Fibroblast of pulmonary artery (primary cell): ENCODE results near the gene NAALADL1.

ENCODE experiments used
- DNase-seq: peaks from one replicate; pipeline ENCODE4 v3.0.0-alpha.2; 2010; ENCODE audit warnings: low read depth
- H3K4me3 ChIP-seq: replicated peaks from 2 replicates; pipeline ENCODE4 v1.5.1; 2011; ENCODE audit warnings: low read depth, mild to moderate bottlenecking, control low read depth, low read length, moderate library complexity
- TF ChIP-seq, protein P1 (sequence below): IDR thresholded peaks from 2 replicates; pipeline ENCODE4 v1.5.1; 2011; ENCODE audit warnings: mild to moderate bottlenecking, control low read depth, low read length, inconsistent platforms; ENCODE audit errors: missing control alignments

Gene NAALADL1

DNA sequence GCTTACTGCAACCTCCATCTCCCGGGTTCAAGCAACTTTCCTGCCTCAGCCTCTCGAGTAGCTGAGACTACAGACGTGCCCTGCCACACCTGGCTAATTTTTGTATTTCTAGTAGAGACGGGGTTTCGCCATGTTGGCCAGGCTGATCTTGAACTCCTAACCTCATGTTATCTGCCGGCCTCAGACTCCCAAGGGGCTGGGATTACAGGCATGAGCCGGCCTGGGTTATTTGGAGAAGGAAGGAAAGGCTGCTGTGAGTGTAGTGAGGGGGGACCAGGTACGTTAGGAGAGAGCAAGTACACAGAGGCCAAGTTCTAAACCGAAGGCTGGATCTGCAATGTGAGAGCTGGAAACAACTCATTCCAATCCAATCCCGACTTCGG, 62.0 kb downstream of the NAALADL1 start:
- peak overlapping the region; percentile 42 for H3K4me3 ChIP-seq
- no peak for DNase-seq
- TF ChIP-seq, protein P1, sequence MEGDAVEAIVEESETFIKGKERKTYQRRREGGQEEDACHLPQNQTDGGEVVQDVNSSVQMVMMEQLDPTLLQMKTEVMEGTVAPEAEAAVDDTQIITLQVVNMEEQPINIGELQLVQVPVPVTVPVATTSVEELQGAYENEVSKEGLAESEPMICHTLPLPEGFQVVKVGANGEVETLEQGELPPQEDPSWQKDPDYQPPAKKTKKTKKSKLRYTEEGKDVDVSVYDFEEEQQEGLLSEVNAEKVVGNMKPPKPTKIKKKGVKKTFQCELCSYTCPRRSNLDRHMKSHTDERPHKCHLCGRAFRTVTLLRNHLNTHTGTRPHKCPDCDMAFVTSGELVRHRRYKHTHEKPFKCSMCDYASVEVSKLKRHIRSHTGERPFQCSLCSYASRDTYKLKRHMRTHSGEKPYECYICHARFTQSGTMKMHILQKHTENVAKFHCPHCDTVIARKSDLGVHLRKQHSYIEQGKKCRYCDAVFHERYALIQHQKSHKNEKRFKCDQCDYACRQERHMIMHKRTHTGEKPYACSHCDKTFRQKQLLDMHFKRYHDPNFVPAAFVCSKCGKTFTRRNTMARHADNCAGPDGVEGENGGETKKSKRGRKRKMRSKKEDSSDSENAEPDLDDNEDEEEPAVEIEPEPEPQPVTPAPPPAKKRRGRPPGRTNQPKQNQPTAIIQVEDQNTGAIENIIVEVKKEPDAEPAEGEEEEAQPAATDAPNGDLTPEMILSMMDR: no peak
